DMS153 (cell line): ENCODE data around the gene PHLDA3.
"Not testable (repeated sequence)": the region's sequence is repeated elsewhere in the genome, so short reads cannot be mapped to it uniquely, and the experiment has no call there.

Experiments used
- DNase-seq: peaks from one replicate; lab custom pipeline; 2025; lab: John Stamatoyannopoulos, UW

The PHLDA3 gene

DNA sequence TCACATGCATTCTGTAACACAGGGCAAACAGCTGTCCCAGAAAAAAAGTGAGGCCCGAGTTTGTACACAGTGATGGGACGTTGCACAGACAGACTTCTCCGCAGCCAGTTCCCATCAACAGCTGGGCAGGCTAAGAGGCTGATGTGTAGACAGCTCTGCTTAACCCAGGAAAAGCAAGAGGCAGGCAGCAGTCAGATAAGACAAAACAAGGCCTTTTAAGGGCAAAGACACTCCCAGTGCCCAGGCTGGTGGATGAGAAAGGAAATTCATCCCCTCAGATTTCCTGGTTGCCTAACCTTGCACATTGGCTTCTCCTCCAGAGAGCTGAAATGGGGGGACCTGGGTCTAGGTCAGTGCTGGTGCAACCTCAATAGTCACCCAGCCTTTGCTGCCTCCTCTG lies 17.2 kb upstream of the PHLDA3 start:
- DNase-seq: no peak

- no peak for DNase-seq
Measured at GRCh38 chr1:201485184-201485774, 16.3 kb upstream of the PHLDA3 start.

DNA sequence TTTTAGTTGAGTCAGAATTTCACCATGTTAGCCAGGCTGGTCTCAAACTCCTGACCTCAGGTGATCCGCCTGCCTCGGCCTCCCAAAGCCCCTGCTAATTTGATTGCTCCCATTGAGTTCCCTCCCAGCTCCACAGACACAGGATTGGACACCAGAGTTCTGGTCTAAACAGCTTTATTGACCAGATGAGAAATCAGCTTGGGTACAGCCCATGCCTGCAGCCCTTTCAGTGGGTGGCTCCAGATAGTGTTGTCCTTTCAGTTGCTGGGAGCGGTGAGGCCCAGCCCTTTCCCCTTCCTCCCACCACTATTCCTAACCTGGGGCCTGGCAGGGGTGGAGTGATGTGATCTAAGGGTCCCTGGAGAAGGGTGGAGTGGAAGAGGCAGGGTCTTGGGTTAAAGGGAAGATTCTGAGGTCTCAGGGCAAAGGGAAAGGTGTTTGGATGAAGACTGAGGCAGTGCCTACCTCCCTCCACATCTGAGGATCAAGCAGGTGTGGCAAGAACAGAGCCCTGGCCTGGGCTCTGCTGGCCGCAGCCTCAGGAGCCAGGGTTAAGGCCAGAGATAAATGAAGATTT lies 14.5 kb upstream of the PHLDA3 start:
- DNase-seq: no peak

DNA sequence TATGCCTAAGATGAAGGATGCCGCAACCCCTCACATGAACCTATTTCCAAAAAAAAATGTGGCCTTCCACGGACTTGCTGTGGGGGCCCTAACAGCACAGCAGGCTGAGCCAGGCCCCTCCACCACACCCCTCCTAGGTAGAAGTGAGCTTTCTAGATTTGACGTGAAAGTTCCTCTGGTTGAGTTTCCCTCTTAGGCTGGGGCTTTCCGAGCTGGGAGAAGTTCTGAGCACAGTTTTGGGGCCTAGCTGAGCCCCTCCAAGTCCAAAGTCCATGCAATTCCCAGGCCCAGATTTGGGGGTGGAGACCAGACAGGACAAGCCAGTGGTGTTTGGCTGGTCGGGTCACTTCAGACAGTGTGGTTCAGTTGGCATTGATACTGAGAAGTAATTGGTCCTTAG lies 13.8 kb upstream of the PHLDA3 start:
- no peak for DNase-seq

DNA sequence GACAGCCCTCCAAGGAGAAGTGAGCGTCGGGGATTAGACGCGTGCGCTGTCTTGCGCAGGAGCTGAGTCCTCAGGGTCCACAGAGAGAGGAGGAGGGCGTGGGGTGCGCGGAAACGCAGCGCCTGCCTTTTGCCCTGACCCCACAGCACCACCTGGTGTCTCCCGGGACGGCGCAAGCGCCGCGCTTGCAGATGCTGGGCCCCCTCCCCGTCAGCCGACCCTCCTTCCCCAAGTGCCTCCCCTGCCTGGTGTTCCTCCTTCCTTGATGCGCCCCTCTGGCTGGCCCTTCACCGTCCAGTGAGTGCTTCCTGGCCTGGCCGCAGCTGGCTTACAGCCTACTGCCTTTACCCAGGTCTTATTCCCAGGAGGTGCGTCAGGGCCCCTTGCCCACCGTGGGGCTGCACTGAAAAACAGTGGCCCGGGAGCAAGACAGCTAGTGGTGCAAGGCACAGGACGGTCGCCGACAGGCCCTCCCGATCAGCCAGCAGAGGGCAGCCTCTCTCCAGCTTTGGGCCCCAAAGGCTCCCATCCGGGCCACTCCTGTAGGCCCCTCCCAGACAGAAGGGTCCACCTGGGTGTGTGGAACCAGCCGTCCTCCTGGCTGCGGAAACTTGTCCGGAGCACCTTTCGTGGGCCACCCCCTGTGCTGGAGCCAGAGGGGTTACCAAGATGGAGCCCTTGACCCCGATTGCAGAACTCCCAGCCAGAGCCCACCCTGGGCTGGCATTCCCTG lies 12.9 kb upstream of the PHLDA3 start:
- peak; percentile 79 for DNase-seq

- DNase-seq: no peak
Measured at GRCh38 chr1:201481004-201481380, 12.0 kb upstream of the PHLDA3 start.

- DNase-seq: peak; percentile 97
Measured at GRCh38 chr1:201480231-201481003, 11.4 kb upstream of the PHLDA3 start.

- no peak for DNase-seq
Measured at GRCh38 chr1:201479201-201479730, 10.3 kb upstream of the PHLDA3 start.

DNA sequence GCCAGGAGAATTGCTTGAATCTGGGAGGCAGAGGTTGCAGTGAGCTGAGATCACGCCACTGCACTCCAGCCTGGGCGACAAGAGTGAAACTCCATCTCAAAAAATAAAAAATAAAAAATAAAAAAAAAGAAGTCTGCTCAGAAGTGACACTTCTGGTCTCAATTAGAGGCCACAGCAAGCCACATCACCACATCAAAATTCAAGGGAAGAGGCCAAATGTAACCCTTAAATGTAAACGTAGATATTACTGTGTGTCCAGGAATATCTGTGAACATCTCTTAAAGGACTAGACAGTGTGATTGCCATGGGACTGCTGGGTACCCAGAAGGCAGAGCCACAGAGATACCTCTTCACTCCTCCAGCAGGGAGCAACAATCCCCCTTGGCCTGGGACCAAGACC lies 9.7 kb upstream of the PHLDA3 start:
- DNase-seq: not testable (repeated sequence)

GRCh38 chr1:201476670-201477344 lies 7.8 kb upstream of the PHLDA3 start:
- no peak for DNase-seq

DNA sequence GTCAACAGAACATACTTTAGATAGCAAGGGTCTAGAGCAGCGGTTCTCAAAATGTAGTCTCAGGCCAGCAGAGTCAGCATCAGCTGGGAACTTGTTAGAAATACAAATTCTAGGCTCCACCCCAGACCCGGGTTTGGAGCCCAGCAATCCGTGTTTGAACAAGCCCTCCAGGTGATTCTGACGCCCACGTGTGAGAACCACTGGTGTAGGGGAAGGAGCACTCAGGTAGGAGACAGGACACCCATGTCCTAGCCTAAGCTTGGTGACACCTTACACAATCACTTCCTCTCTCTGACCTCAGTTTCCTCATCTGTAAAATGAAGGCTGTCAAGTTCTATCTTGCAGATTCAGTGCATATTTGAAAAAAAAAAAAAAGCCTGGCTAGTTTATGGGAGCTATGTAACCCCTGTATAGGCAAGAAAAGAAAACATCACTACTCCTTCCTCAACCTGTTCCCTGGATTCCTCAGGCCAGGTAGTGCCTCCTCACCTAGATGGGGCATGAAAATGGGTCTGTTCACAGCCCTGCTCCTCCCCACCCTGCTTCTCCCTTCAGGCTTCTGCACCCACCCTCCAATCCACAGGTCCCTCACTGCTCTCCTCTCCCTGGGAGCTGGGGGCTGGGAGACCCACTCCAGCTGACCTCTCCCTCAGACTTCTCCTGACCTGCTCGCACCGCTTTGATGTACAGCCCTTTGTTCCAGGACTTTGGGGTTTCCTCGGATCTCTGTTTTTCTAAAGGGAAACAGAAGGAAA lies 7.1 kb upstream of the PHLDA3 start:
- no peak for DNase-seq

GRCh38 chr1:201475130-201475529 lies 6.1 kb upstream of the PHLDA3 start:
- DNase-seq: no peak

GRCh38 chr1:201473296-201473695 lies 4.3 kb upstream of the PHLDA3 start:
- no peak for DNase-seq

GRCh38 chr1:201472321-201472720 lies 3.3 kb upstream of the PHLDA3 start:
- not testable (repeated sequence) for DNase-seq

DNA sequence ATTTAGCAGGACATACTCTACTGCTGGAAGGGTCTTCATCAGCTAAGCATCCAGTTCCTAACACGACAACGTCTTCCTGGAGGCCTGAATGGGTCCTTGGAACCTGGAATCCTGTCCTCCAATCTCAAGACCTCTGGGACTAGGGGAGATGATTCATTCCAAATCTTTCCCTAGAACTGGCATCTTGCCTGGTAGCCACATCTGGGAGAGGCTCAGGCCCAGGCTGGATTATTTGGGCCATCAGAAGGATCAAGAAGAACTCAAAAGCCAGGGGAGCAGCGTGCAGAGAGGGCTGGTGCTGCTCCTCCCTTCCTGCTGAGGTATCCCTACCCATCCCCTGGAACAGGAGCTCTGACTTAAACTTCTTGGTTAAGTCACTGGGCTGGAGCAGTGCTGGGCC lies 2.8 kb upstream of the PHLDA3 start:
- no peak for DNase-seq

GRCh38 chr1:201470581-201470980 lies 1.6 kb upstream of the PHLDA3 start:
- no peak for DNase-seq

GRCh38 chr1:201469645-201470074 lies 672 bp upstream of the PHLDA3 start:
- DNase-seq: no peak

- DNase-seq: peak; percentile 32
Measured at GRCh38 chr1:201468501-201468843, 516 bp downstream of the PHLDA3 start.

GRCh38 chr1:201466492-201466891 lies 2.5 kb downstream of the PHLDA3 start:
- DNase-seq: no peak

GRCh38 chr1:201465698-201466290 lies 3.2 kb downstream of the PHLDA3 start:
- no peak for DNase-seq

- no peak for DNase-seq
Measured at GRCh38 chr1:201463071-201463552, 5.9 kb downstream of the PHLDA3 start.
